OCI-LY3 (cell line): ENCODE results near the gene COBL.
A peak's percentile ranks its signal among the peaks of the same experiment; 100 is the strongest.
"Not testable (repeated sequence)": the region's sequence is repeated elsewhere in the genome, so short reads cannot be mapped to it uniquely, and the experiment has no call there.

Experiments
- H2AFZ ChIP-seq: fragments of 200-600, 300-600 bp; shearing (Covaris generic); 2 replicates; pipeline ENCODE4 v1.6.0; 2014; ENCODE audit warnings: antibody characterized with exemption, low read depth, low read length
- H3K27ac ChIP-seq: fragments of 200-600, 300-600 bp; sonication (generic); 2 replicates; pipeline ENCODE4 v1.5.1; 2014; ENCODE audit warnings: mild to moderate bottlenecking, low read length, moderate library complexity, mixed read lengths
- H3K27me3 ChIP-seq: fragments of 200-600, 300-600 bp; sonication (generic); 2 replicates; pipeline ENCODE4 v1.6.1; 2014; ENCODE audit warnings: low read depth, low read length, mixed read lengths
- H3K36me3 ChIP-seq: fragments of 200-600, 300-600 bp; sonication (generic); replicated peaks from 2 replicates; pipeline ENCODE3; 2014; ENCODE audit warnings: low read depth, low read length, mixed read lengths
- H3K4me1 ChIP-seq: fragments of 300-600, 200-600 bp; sonication (generic); 2 replicates; pipeline ENCODE4 v1.6.1; 2014; ENCODE audit warnings: low read length, mixed read lengths
- H3K4me2 ChIP-seq: fragments of 200-600, 300-600 bp; sonication (generic); 2 replicates; pipeline ENCODE4 v1.6.1; 2014; ENCODE audit warnings: low read length, mixed read lengths
- H3K4me3 ChIP-seq: fragments of 300-600, 200-600 bp; sonication (generic); 2 replicates; pipeline ENCODE4 v1.5.1; 2014; ENCODE audit warnings: antibody characterized with exemption, mild to moderate bottlenecking, low read length, moderate library complexity
- H3K79me2 ChIP-seq: fragments of 300-600, 200-600 bp; shearing (Covaris generic); 2 replicates; pipeline ENCODE4 v1.6.1; 2014; ENCODE audit warnings: mild to moderate bottlenecking, low read length, mixed read lengths
- H3K9ac ChIP-seq: fragments of 300-600, 200-600 bp; shearing (Covaris generic); 2 replicates; pipeline ENCODE4 v1.6.0; 2014; ENCODE audit warnings: mild to moderate bottlenecking, low read length, moderate library complexity
- H3K9me3 ChIP-seq: fragments of 200-600, 300-600 bp; shearing (Covaris generic); 2 replicates; pipeline ENCODE4 v1.6.1; 2014; ENCODE audit warnings: low read length, mixed read lengths; ENCODE audit not compliant: insufficient read depth
- H4K20me1 ChIP-seq: fragments of 200-600, 300-600 bp; sonication (generic); 2 replicates; pipeline ENCODE4 v1.6.1; 2016; ENCODE audit warnings: low read length, mixed read lengths; ENCODE audit not compliant: insufficient read depth
- CTCF ChIP-seq: fragments of 200-600, 300-600 bp; sonication (generic); IDR thresholded peaks from 2 replicates; pipeline ENCODE4 v1.5.1; 2014; ENCODE audit warnings: antibody characterized with exemption, low read length, low read depth
- EZH2phosphoT487 ChIP-seq: fragments of 200-600 bp; shearing (Covaris generic); IDR thresholded peaks from 2 replicates; pipeline ENCODE4 v1.6.1; 2018; ENCODE audit warnings: antibody characterized with exemption, mixed run types, low read depth

Gene COBL

DNA sequence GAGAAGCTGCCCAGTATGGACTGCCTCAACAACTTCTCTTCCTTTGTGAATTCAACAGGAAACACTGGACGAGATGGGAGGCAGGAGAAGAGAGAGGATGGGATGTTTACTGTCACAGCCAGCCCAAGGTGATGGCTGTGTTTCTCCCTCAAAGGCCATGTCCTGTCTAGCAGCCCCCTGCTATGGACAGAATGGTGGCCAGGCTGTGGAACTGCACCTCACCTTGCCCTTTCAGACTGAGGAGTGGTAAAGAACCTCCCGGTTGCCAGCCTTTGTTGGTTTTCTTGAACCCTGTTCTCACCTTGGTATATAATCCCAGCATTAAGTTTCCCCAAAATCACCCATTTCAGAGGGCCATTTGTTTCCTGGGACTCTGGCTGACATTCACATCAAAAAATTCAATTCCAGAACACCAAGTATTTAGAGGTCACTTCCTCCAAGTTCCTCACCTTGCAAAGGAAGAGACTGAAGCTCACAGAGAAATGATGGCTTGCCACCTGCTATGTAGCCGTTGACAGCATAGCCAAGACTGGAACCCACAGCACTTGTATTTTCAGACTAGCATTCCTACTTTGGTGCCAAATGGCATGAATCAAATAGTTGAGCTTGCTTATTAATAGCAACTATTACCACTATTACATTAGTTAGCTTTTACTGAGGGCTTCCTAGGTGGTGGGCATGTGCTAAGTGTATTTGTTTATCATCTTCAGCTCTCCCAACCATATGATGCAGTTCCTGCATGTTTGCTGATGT, 309.9 kb downstream of the COBL start:
- no peaks in the 10 kb centered on the region for H3K9me3 ChIP-seq
- no peaks in the 10 kb centered on the region for H3K36me3 ChIP-seq
- peaks cover 6% of the 10 kb centered on the region; the same call in 1 of the 2 replicates for H3K27me3 ChIP-seq
- H4K20me1 ChIP-seq = no peaks in the 10 kb centered on the region
- H3K9ac ChIP-seq = no peak overlapping the region
- H3K79me2 ChIP-seq = no peaks in the 10 kb centered on the region
- H3K4me1 ChIP-seq = no peaks in the 10 kb centered on the region
- H3K4me2 ChIP-seq = no peak overlapping the region
- H2AFZ ChIP-seq = no peak overlapping the region
- H3K27ac ChIP-seq = no peak overlapping the region
- no peak overlapping the region for H3K4me3 ChIP-seq
- TF ChIP-seq CTCF = no peak
- no peak for TF ChIP-seq EZH2phosphoT487

GRCh38 chr7:51005074-51005473, 311.5 kb downstream of the COBL start:
- H3K27me3 ChIP-seq = peaks cover 6% of the 10 kb centered on the region; the same call in 1 of the 2 replicates
- no peak overlapping the region for H3K4me2 ChIP-seq
- no peak overlapping the region for H3K9ac ChIP-seq
- no peaks in the 10 kb centered on the region for H3K36me3 ChIP-seq
- no peaks in the 10 kb centered on the region for H3K4me1 ChIP-seq
- no peak overlapping the region for H3K4me3 ChIP-seq
- no peak overlapping the region for H3K27ac ChIP-seq
- H4K20me1 ChIP-seq = no peaks in the 10 kb centered on the region
- H3K79me2 ChIP-seq = no peaks in the 10 kb centered on the region
- TF ChIP-seq EZH2phosphoT487 (no peak), CTCF (no peak)
- no peaks in the 10 kb centered on the region for H3K9me3 ChIP-seq
- H2AFZ ChIP-seq = no peak overlapping the region

- Histone ChIP-seq H3K79me2 (no peaks in the 10 kb centered on the region), H3K36me3 (no peaks in the 10 kb centered on the region), H3K4me2 (no peak overlapping the region), H3K4me3 (no peak overlapping the region), H3K9me3 (no peaks in the 10 kb centered on the region), H3K27me3 (no peaks in the 10 kb centered on the region), H2AFZ (no peak overlapping the region), H4K20me1 (no peaks in the 10 kb centered on the region), H3K4me1 (no peaks in the 10 kb centered on the region), H3K9ac (no peak overlapping the region), H3K27ac (no peak overlapping the region)
- peak; percentile 18 for TF ChIP-seq CTCF
- TF ChIP-seq EZH2phosphoT487 = no peak
Observed at GRCh38 chr7:51000956-51001355, 315.7 kb downstream of the COBL start.

GRCh38 chr7:50994753-50995319, 321.8 kb downstream of the COBL start:
- H3K4me1 ChIP-seq = no peaks in the 10 kb centered on the region
- H2AFZ ChIP-seq = no peak overlapping the region
- no peak overlapping the region for H3K27ac ChIP-seq
- no peaks in the 10 kb centered on the region for H3K9me3 ChIP-seq
- no peak overlapping the region for H3K4me2 ChIP-seq
- H3K9ac ChIP-seq = no peak overlapping the region
- H3K4me3 ChIP-seq = no peak overlapping the region
- H4K20me1 ChIP-seq = no peaks in the 10 kb centered on the region
- no peak for TF ChIP-seq CTCF
- no peak for TF ChIP-seq EZH2phosphoT487
- H3K27me3 ChIP-seq = 0 out of 2 replicates have a peak, but pooled peaks cover 4% of the 10 kb centered on the region
- H3K36me3 ChIP-seq = no peaks in the 10 kb centered on the region
- H3K79me2 ChIP-seq = no peaks in the 10 kb centered on the region

DNA sequence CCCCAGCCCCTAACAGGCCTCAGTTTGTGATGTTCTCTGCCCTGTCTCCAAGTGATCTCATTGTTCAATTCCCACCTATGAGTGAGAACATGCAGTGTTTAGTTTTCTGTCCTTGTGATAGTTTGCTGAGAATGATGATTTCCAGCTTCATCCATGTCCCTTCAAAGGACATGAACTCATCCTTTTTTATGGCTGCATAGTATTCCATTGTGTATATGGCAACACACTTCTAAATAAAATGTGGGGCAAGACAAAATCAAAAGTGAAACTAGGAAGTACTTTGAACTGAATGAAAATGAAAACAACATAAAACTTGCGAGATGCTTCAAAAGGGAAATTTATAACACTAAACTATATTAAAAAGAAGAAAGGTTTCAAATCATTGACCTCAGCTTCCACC, 326.4 kb downstream of the COBL start:
- not testable (repeated sequence) for H3K9ac ChIP-seq, H3K4me1 ChIP-seq, H3K27ac ChIP-seq, H2AFZ ChIP-seq, H3K9me3 ChIP-seq, H3K36me3 ChIP-seq, H3K4me3 ChIP-seq, H3K27me3 ChIP-seq, H3K79me2 ChIP-seq, H3K4me2 ChIP-seq, H4K20me1 ChIP-seq
